Left forelimb (tissue), 1 donor: ENCODE data around the gene SIL1.
"Not testable (repeated sequence)": the region's sequence is repeated elsewhere in the genome, so short reads cannot be mapped to it uniquely, and the experiment has no call there.

Source experiments
- DNase-seq: peaks from one replicate; pipeline ENCODE4 v3.0.0-alpha.2; 2018; ENCODE audit warnings: low spot score

Gene SIL1

DNA sequence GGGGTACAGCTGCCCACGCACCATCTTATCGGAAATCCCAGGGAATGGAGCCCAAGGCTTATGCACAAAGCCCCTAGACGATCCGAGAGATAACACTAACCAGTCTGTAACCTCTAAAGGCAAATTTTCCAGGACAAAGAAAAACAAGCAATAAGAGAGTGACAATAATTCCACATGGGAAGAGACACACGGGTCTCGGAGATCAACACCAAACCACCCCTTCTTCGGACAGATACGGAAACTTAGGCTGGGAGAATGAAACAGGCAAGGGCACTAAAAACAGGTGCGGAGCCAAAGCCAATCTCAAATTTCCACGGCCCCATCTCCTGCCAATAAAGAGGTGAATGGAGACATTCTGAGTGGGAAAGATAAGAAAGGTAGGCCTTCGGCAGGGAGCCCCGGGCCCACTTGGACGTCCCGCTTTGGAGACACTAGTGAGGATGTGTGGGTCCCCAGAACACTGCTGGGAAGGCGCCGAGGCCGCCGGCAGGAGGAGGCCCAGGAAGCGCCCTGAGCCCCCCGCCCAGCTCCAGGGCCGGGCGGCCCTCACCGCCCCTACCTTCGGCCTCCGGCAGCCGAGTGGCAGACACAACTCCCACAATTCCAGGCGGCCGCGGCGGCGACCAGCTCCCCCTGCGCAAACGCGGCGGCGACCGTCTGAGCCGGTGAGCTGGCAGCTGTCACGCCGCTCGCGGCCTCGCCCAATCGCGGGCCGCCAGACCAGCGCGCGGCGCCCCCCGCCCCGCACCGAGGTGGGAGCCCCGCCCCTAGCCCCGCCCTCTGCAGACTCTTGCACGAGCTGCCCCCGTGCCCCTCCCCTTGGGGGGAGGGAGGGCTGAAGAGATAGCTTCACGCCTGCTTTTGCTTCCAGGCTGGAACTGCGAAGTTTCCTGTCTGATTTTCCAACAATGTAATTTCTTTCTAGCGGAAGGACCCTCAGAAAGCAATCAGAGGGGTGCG lies at the start of gene SIL1:
SIL1 (minus strand) TSS at position 659 of the 960 bp plus-strand sequence. CDS start 70,525 bp downstream, outside the sequence.
- DNase-seq: peak; percentile 99

DNA sequence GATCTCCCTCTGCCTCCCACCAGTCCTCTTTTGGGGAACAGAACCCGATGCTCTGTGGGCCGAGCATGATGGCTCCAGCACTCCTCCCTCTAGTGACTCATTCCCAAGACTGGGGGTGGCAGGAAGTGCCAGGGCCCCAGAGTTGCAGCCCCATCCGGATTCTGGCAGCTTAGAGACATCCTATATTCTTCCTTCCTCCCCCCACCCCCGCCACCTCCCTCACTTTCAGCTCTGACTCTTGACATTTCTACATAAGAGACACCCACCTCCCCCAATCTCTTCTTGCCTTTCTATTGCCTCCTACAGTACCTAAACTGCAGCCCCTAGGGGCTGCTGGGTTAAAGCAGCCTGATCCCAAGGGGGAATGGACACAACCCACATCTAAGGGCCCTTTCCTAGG lies 48.2 kb upstream of the SIL1 start:
- no peak for DNase-seq

DNA sequence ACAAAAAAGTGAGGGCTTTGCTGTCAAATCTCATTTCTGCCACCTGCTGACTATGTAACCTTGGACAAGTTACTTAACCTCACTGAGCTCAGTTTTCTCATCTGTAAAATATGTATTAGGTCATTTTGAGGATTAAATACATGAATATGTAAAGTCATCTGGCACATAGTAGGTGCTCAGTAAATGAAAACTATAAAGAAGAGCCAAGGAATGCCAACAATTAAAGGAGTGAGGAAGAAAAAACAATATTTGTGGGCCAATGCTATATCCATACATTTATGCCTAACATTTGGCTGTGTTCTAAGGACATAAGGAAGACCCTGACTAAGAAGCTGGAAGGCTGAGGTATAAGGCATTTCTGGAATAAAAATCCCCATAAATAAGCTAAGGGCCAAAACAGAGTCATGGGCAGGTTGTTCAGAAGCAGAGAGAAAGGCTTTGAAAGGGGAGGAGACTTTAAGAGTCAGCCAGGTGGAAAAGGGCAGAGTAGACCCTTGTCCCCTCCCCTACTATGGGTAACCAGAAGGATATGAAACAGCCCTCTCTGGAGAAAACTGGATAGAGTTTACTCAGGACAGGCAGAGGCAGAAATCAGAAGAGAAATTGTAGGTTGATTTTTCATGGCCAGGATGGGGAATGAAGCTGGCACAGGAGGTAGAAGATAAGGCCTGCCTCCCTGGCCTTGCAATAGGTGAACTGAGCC lies 47.6 kb upstream of the SIL1 start:
- DNase-seq: no peak

DNA sequence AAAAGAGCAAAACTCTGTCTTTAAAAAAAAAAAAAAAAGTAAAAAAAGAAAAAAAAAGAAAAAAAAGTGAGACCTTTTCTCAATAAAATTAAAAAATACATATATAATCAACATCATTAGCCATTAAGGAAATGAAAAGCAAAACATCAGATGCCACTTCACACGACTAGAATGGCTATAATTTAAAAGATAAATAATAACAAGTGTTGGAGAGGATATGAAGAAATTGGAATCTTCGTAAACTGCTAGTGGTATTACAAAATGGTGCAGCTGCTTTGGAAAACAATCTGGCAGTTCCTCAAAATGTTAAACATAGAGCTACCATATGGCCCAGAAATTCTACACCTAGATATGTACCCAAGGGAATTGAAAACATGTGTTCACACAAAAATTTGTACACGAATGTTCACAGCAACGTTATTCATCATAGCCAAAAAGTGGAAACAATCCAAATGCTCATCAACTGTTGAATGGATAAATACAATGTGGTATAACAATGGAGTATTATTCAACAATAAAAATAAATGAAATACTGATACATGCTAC lies 45.3 kb upstream of the SIL1 start:
- no peak for DNase-seq

DNA sequence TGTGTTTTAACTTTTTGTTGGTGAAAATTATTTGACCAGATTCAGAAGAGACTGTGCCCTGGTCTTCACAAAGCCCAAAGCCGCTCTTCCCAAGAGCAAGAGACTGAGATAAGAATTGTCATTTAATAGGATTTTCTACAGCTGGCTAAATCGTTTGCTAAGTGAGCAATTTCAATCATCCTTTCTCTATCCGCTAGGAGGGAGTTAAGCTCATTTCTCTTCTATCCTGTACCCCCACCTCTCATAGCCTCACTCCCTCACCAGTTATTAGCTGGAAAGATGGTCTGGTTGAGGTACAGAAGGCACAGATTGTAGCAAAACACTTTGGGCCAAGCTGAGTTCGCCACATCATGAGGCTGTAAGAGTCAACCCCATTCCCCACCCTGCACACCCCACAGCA lies 43.0 kb upstream of the SIL1 start:
- no peak for DNase-seq

DNA sequence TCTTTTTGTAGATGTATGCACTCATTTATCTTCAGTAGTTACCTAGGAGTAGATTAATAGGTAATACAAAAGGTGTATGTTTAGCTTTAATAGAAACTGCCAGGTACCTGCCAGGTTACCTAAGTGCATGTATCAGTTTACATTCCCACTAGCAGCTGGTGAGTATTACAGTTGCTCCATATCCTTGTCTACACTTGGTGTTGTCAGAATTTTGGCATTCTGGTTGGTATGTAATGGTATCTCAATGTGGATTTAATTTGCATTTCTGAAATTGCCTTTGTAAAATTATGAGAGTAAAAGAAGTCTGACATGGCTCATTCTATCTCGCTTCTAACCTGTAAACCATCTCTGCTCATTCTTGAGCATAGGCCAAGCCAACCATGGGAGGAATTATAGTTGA lies 38.3 kb upstream of the SIL1 start:
- DNase-seq: no peak

DNA sequence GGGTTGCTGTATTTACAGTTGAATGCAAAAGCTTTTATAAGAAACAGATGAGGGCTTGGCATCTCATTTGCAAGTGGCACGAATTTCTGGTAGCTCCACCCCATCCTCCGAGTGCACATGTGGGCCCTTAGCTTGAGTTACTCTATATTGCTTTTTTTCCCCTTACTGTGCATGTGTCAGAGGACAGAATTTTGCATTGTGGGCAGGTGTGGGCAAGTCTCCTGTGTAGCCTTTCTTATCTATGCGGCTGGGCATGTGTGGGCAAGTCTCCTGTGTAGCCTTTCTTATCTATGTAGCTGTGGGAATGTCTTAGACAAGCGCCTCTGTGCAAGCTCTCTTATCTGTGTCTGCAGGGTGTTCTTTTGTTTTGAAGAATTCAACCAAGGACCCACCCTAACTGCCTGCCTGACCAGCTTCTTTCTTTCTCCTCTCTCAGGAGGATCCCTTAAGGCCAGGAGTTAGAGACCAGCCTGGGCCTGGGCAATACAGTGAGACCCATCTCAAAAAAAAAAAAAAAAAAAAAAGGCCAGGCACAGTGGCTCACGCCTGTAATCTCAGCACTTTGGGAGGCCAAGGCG lies 34.1 kb upstream of the SIL1 start:
- no peak for DNase-seq

DNA sequence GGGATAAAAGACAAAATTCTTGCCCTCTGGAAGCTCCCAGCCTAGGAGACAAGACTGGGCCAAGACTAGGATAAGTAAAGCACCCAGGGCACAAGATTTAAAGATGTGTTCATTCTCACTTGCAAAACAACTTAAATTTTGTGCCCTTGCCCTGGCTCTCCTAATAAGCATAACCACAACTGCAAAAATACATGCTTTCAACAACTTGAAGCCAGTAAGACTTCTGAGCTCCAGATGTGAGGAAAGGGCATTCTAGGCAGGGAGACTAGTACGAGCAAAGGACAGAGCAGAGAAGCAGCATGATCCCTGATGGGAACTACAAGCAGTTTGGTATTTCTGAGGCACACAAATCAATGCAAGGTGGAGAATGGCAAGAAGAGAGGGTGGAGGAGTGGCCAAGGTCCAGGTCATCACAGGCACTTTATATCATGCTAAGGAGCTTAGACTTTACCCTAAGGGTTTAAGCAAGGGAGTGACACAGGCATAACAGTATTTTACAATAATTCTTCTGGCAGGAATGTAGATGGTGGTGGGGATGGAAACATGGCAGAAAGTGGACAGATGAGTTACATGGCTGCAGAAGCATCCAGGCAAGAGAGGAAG lies 30.1 kb upstream of the SIL1 start:
- DNase-seq: no peak

DNA sequence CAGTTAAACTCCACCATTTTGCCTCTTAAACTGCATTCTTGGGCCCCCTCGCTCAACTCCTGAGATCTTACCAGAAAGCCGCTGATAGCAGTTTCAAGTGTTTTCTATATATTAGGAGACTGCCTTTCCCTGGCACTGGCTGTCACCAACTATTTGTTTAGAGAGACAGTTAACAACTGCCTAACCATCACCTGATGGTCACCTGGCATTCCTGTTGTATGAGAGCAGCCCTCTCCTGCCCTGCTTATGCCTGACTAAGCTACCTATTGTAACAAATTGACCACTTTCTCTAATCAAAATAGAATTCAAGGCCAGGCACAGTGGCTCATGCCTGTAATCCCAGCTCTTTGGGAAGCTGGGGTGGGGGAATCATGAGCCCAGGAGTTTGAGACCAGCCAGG lies 28.0 kb upstream of the SIL1 start:
- DNase-seq: no peak

DNA sequence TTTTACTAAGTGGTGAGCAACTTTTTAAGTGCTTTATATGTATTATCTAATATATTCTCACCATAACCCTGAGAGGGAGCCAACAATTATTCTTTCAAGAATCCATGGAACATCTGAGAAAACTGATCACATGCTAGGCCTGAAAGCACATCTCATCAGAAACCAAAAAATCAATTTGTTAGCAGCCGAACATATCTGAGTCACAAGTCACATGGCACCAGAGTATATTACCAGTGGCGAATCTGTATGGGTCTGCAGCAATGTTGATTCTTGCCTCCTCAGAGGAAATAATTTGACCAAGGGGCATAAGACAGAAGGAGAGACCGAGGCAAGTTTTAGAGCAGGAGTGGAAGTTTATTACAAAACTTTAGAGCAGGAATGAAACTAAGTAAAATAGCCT lies 25.3 kb upstream of the SIL1 start:
- no peak for DNase-seq

DNA sequence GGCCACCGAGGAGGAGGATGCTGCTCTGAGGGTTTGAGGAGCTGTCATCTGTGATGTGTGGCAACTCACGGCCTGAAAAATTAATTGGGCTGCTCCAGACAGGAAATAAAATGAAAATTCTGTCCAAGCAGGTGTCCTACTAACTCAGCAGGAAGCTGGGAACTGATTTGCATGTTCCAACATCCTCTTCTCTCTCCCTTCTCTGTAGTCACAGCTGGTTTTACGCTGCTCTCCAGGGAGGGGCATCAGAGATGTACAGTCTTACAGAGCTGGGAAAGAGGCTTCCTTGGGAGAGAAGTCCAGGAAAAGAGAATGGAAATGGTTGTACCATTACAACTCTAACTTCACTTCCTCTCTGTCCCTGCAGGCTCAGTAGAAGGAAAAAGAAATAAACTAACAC lies 24.2 kb upstream of the SIL1 start:
- no peak for DNase-seq

DNA sequence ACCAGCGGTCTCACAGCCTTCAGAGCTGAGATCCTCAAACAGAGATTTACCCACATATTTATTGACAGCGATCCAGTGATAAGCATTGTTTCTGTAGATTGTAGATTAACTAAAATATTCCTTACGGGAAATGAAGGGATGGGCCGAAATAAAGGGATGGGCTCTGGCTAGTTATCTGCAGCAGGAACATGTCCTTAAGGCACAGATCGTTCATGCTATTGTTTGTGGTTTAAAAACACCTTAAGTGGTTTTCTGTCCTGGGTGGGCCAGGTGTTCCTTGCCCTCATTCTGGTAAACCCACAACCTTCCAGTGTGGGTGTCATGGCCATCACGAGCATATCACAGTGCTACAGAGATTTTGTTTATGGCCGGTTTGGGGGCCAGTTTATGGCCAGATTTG lies 19.9 kb upstream of the SIL1 start:
- not testable (repeated sequence) for DNase-seq

DNA sequence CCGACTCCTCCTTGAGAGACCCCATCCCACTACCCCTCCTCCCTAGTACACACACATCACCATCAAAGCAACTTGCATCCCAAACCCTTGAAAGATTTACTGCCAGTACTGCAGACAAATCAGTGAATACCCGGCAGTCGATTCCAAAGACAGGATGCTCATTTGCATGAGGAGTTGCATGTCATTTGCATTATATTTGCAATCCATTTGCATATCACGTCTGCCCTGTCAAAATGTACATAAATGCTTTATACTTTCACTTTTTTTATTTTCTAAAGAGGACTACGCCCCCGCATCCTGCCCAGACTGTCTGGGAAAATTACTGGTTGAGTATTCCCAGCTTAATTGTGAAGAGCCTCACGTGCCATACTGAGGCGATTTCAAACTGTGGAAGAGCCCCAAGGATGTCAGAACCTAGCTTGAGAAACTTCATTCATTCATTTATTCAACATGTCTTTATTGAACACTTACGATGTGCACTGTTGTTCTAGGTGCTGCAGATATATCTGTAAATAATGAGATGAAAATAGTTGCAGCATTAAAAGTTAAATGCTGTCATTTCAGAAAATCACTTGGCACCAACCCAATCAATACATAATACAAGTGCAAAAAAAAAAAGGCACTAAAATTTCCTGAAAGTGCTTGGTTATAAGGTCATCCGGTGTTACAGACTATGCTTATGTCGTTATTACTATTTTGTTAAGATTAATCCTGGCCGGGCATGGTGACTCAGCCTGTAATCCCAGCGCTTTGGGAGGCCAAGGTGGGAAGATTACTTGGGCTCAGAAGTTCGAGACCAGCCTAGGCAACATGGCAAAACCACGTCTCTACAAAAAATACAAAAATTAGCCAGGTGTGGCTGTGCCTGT lies 17.2 kb upstream of the SIL1 start:
- DNase-seq: no peak

DNA sequence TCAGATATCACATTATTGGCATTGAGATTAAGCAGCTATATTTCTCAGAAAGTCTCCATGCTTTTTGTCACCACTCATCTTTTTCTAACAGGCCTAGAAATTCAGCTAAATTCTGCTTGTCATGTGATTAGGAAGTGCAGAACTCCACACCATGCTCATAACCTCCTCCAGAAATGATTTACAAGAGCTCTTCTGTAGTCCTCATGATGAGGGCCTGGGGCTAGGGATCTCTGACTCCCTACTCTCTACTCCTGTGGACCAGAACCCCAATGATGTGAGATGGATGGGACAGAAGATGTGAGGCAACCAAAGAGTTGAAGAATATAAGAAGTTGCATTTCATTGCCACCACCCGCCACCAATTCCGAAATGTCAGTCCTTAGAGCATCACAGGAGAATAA lies 16.5 kb upstream of the SIL1 start:
- DNase-seq: no peak

DNA sequence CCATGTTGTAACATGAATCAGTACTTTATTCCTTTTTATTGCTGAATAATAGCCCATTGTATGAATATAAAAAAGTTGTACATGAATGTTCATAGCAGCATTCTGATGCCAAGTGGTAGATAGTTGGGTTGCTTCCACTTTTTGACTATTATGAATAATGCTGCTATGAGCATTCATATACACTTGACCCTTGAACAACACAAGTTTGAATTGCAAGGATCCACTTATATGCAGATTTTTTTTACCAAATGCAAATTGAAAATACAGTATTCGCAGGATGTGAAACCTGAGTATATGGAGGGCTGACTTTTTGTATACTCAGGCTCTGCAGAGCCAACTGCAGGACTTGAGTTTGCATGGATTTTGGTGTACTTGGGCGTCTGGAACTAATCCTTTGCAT lies 14.7 kb upstream of the SIL1 start:
- DNase-seq: no peak

DNA sequence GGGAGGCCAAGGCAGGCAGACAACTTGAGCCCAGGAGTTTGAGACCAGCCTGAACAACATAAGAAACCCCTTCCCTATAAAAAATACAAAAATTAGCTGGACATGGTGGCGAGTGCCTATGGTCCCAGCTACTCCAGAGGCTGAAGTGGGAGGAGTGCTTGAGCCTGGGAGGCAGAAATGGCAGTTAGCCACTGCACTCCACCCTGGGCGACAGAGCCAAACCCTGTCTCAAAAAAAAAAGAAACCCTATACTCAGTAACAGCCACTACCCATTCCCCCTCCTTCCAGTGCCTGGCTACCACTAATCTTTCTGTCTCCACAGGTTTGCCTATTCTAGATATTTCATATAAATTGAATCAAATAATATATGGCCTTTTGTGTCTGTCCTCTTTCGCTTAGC lies 14.3 kb upstream of the SIL1 start:
- DNase-seq: no peak

DNA sequence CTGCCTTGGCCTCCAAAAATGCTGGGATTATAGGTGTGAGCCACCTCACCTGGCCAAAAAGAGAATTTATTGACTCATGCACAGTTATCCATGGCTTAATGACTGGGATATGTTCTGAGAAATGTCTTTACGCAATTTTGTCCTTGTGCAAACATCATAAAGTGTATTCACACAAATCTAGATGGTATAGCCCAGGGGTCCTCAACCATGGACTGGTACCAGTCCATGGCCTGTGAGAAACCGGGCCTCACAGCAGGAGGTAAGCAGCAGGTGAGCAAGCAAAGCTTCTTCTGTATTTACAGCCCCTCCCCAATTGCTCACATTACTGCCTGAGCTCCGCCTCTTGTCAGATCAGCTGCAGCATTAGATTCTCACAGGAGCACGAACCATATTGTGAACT lies 12.4 kb upstream of the SIL1 start:
- DNase-seq: no peak

DNA sequence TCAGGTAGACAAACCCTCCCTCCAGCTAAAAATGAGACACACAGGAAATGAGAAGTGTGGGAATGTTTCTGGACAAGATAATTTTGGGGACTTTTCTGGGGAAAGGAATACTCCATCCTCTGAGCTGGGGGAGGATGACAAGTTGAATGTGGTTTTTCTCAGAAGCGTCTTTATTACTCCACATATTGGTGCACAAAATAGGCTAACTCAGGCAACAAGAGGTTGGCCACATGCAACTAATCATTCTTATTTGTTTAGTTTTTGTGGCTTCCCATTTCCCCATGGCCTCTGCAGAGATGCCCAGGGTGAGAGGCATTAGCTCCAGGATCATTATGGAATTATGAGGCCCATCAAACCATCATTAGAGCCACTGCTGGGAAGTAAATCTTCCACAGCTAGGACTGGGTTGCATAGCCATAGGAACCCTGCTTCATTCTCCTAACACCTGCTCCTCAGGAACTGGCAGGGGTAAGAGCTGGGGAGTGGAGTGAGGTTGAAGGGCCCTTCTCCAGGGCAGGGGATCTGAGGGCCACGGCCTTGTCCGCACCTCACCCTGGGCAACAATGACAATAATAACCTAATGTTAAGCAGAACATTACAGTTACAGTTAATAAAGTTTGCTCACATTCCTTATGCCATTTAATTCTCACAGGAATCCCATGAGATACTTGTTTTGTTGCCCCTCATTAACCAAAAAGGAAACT lies 9.3 kb upstream of the SIL1 start:
- no peak for DNase-seq

DNA sequence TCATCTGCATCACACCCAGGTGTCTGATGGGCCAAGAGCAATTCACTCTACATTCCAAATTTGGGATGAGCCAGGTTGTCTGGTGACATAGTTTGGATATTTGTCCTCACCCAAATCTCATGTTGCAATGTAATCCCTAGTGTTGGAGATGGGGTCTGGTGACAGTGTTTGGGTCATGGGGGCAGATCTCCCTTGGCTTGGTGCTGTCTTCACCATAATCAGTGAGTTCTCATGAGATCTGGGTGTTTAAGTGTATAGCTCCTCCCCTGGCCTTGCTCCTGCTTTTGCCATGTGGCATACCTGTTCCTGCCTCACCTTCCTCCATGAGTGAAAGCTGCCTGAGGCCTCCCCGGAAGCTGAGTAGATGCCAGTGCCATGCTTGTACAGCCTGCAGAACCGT lies 7.4 kb upstream of the SIL1 start:
- DNase-seq: no peak

DNA sequence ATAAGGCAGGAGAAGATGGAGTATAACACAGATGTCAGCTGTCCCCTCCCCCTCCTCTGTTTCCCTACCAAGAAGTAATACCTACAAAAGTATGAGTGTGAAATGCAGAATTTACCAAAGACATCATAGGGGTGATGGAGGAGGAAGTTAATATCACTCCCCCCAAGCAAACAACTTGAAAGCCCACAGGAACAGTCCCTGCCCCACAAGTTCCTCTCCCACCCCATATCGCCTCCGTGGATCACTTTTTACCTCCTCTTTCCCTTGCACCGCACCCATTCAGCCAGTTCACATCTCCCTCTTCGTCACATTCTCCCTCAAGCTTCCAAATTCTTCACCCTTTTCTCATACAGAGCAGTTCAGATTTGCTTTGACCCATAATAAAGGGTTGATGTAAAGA lies 7.0 kb upstream of the SIL1 start:
- no peak for DNase-seq

DNA sequence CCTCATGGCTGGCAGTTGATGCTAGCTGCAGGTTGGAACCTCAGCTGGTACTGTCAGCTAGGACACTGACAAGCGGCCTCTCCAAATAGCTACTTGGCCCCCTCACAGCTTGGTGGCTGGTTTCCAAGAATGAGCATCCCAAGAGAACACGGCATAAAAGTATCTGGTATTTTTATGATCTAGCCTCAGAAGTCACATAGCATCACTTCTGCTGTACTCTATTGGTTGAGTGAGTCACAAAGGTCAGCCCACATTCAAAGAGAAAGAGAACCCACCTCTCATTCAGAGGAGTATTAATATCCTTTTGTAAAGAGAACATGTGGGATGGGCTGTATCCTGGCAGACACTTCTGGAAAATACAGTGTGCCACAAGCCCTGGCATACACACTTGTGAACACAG lies 6.0 kb upstream of the SIL1 start:
- DNase-seq: no peak
